PFSK-1 (cell line): Measurements from ENCODE around the gene SEPTIN7.

Experiments used
- FOXP2 ChIP-seq: optimal IDR thresholded peaks from 2 replicates; pipeline ENCODE3; 2011; ENCODE audit warnings: borderline replicate concordance, control low read depth, inconsistent platforms; ENCODE audit not compliant: insufficient read depth; ENCODE audit errors: extremely low read length, extremely low read depth
- POLR2AphosphoS5 ChIP-seq: IDR thresholded peaks from 2 replicates; pipeline ENCODE4 v1.6.1; 2012; ENCODE audit warnings: low read depth, mild to moderate bottlenecking, control low read depth, low read length, moderate library complexity
- REST ChIP-seq, 2 experiments: IDR thresholded peaks; 2 replicates each; pipeline versions ENCODE4 v1.6.1 to v1.8.0; 2011 to 2012; ENCODE audit warnings: low read depth in 2 of 2, low read length in 2 of 2, control low read depth in 1 of 2, inconsistent platforms in 1 of 2, mild to moderate bottlenecking in 1 of 2, moderate library complexity in 1 of 2; ENCODE audit not compliant: insufficient read depth in 1 of 2
- SIN3A ChIP-seq: IDR thresholded peaks from 2 replicates; pipeline ENCODE4 v1.6.1; 2012; ENCODE audit warnings: mild to moderate bottlenecking, low read length, moderate library complexity, borderline replicate concordance; ENCODE audit not compliant: insufficient read depth
- TAF1 ChIP-seq: IDR thresholded peaks from 2 replicates; pipeline ENCODE4 v1.6.1; 2012; ENCODE audit warnings: low read length, control low read depth, borderline replicate concordance; ENCODE audit not compliant: insufficient read depth

SEPTIN7 gene

GRCh38 chr7:35777121-35777520, 23.7 kb upstream of the SEPTIN7 start:
- TF ChIP-seq FOXP2, result no peak
- no peak for TF ChIP-seq TAF1
- no peak for TF ChIP-seq REST (IDR thresholded peaks at IDR 0.05; ENCODE audit: insufficient read depth in 1 of 2, low read depth in 2 of 2, low read length in 2 of 2)
- no peak for TF ChIP-seq POLR2AphosphoS5
- TF ChIP-seq SIN3A, result no peak

GRCh38 chr7:35780070-35780469, 20.8 kb upstream of the SEPTIN7 start:
- TF ChIP-seq TAF1, result no peak
- TF ChIP-seq REST (IDR thresholded peaks at IDR 0.05; ENCODE audit: insufficient read depth in 1 of 2, low read depth in 2 of 2, low read length in 2 of 2), result no peak
- no peak for TF ChIP-seq SIN3A
- TF ChIP-seq FOXP2, result no peak

GRCh38 chr7:35781200-35781701, 19.6 kb upstream of the SEPTIN7 start:
- TF ChIP-seq FOXP2 (no peak), TAF1 (no peak), REST (IDR thresholded peaks at IDR 0.05; ENCODE audit: insufficient read depth in 1 of 2, low read depth in 2 of 2, low read length in 2 of 2) (no peak), POLR2AphosphoS5 (no peak), SIN3A (no peak)

GRCh38 chr7:35781767-35782515, 18.9 kb upstream of the SEPTIN7 start:
- no peak for TF ChIP-seq POLR2AphosphoS5
- TF ChIP-seq REST (IDR thresholded peaks at IDR 0.05; ENCODE audit: insufficient read depth in 1 of 2, low read depth in 2 of 2, low read length in 2 of 2), result no peak
- TF ChIP-seq FOXP2, result no peak
- TF ChIP-seq SIN3A, result no peak
- TF ChIP-seq TAF1, result no peak

- TF ChIP-seq SIN3A, result no peak
These were observed 16.5 kb upstream of the SEPTIN7 start for GRCh38 chr7:35784332-35784731.
